GM21825 (cell line): ENCODE data around the gene KLK12.

ENCODE experiments used
- ATAC-seq: cut with Tn5 transposase; IDR thresholded peaks from one replicate; pipeline ENCODE4 v1.9.1; 2021; ENCODE audit warnings: mild to moderate bottlenecking, moderate library complexity; ENCODE audit not compliant: unreplicated experiment

The KLK12 gene, protein sequence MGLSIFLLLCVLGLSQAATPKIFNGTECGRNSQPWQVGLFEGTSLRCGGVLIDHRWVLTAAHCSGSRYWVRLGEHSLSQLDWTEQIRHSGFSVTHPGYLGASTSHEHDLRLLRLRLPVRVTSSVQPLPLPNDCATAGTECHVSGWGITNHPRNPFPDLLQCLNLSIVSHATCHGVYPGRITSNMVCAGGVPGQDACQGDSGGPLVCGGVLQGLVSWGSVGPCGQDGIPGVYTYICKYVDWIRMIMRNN

GRCh38 chr19:51034704-51035103 is at the start of gene KLK12:
KLK12 (minus strand) TSS chr19:51035002; CDS start chr19:51034621, 381 bp downstream.
- no peak for ATAC-seq

- no peak for ATAC-seq
Measured at GRCh38 chr19:51084505-51084904, 49.7 kb upstream of the KLK12 start.

DNA sequence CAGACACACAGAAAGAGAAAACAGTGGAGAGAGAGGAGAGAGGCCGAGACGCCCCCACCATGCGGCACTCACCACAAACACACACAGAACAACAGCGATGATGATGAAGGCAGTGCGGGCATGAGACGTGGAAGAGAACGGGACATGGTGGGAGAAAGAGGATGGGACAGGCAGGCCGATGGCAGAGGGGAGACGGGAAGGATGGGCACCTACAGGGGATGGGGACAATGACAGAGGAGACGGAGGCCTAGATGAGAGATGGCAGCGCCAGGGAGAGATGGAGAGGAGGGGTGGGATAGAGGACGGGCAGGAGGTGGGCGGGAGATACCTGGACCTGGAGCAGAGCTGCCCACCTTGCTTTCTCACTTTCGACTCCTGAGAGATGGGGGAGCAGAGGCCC is 49.0 kb upstream of the KLK12 start:
- no peak for ATAC-seq

- ATAC-seq = no peak
Measured at GRCh38 chr19:51083181-51083580, 48.4 kb upstream of the KLK12 start.

DNA sequence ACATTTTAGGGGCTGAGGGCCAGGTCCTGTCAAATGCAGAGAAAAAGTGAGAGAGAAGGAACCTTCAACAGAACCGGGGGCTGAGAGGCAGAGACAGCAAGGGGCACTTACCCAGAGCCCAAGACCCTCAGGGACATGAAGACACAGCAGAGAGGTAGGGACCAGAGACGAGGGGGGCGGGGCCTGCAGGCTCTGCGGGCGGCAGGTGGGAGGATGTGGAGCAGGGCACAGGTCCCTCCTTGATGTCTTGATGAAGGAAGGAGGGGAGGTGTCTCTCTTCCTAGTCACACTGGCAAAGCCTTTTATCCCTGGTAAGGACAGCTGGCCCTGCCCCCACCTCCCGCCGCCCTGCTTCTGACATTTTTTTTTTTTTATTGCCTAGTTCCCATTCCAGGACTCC is 47.8 kb upstream of the KLK12 start, which contains the start of gene KLK14:
Gene KLK14, minus strand, starts transcription at position 277 of the 400 bp plus-strand sequence. Its CDS starts 273 bp downstream, at position 4.
- no peak for ATAC-seq

DNA sequence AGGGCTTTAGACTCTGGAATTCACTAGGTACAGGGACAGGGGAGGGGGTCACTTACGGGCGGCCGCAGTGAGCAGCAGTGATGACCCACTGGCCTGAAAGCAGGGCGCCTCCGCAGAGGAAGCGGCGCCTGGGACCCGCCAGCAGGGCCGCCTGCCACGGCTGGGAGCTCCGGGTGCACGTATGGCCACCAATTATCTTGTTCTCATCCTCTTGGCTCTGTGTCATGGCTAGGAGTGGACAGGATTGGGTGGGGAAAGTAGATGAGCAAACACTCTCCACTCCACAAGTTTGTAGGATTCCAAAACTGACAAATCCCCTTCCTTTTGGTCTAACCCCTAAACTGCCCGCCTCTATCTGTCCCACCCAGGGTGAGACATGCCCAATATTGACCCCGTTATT is 46.7 kb upstream of the KLK12 start:
- no peak for ATAC-seq

DNA sequence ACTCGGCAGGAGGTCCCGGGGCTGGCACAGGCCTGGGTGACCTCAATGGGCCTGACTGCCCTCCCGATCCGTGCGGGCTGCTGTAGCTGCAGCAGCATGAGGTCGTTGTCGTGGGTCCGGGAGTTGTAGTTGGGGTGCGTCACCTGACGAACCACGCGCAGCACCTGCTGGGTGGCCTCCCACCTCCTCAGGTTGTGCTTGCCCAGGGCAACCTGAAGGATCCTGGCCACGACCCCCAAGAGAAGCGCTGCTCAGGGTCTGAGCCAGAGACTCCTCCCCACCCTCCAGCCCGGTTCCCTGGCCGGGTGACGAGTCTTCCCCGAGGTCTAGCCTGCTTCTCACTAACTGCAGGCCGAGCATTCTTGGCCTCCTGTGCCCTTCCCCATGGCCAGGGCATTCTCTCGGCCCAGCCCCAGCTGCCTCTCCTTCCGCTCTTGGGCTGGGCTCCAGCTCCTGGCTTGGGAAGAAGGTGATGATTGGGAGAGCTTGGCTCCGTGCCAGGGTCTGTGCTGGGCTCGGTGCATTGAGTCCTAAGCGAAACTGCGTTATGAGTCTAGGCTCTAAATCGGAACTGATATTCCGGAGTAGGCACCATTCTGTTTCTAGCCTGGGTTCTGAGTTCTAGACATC is 44.8 kb upstream of the KLK12 start:
- no peak for ATAC-seq

- no peak for ATAC-seq
Measured at GRCh38 chr19:51078731-51079130, 43.9 kb upstream of the KLK12 start.

DNA sequence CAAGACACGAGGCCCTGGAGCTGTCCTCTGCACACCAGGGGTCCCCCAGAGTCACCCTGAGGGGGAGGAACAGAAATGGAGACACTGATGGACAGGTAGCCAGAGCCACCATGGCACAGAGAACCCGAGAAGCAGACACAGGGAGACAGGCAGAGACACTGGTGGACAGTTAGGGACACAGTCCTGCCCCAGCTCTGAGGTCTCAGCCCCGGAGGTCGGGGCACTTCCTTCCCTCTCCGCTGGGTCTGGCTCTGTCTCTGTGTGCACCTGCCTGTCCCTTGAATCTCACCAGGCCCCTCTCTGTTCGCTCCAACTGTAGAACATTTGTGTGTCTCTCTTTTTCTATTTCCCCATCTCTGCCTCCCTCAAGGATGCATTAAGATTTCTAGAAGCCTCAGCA is 43.3 kb upstream of the KLK12 start:
- no peak for ATAC-seq

DNA sequence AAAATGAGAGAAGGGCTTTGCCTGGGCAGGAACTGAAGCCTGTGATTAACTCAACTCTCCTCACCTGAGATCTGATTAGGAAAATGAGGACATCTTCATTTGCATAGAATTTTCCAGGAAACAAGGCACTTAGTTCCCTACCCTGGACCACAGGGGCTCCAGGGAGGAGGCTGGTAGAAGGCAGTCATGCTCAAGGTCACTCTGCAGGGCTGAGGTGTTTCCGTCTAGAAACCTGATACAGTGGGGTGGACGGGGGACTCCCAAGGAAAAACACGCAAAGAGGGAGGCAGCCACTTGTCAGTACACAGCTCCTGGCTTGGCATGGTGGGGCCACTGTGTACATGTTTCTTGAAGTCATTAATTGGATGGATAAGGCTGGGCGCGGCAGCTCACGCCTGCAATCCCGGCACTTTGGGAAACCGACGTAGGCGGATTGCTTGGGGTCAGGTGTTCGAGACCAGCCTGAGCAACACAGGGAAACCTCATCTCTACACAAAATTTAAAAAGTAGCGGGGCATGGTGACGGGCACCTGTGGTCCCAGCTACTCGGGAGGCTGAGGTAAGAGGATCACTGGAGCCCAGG is 41.9 kb upstream of the KLK12 start:
- no peak for ATAC-seq

DNA sequence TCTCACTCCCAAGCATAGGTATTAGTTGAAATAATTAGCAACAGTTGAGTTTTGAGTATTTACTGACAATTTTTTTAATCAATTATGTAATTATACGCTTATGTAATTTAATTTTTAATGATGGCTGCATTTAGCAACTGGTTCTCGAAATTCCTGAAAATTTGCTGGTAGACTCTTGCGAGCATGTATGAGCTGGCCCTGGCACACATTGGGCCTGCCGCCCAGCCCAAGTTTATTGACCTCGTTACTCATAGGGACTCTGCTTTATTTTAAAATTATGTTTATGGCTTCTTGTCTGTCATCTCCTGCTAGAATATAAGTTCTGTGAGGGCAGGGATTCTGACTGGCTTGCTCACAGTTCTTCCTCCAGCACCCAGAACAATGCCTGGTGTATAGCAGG is 41.2 kb upstream of the KLK12 start:
- ATAC-seq = no peak

DNA sequence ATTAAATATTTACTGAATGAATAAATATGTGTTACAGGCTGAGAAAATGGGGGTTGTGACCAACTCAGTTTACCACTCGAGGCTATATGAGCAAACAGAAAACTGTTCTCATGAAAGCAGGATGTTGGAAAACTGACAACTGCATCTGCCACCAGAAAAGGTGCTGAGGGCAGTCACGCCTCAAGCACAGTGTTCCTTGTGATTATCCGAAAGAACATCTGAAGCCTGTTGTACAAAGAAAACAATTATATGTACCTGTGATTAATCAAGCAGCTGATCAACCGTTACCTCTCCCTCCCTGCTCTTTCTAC is 36.2 kb upstream of the KLK12 start:
- ATAC-seq = no peak

- no peak for ATAC-seq
Measured at GRCh38 chr19:51070334-51071094, 35.7 kb upstream of the KLK12 start.

- ATAC-seq = no peak
Measured at GRCh38 chr19:51066393-51067186, 31.8 kb upstream of the KLK12 start.

GRCh38 chr19:51065221-51065960 is 30.6 kb upstream of the KLK12 start:
- ATAC-seq = no peak

DNA sequence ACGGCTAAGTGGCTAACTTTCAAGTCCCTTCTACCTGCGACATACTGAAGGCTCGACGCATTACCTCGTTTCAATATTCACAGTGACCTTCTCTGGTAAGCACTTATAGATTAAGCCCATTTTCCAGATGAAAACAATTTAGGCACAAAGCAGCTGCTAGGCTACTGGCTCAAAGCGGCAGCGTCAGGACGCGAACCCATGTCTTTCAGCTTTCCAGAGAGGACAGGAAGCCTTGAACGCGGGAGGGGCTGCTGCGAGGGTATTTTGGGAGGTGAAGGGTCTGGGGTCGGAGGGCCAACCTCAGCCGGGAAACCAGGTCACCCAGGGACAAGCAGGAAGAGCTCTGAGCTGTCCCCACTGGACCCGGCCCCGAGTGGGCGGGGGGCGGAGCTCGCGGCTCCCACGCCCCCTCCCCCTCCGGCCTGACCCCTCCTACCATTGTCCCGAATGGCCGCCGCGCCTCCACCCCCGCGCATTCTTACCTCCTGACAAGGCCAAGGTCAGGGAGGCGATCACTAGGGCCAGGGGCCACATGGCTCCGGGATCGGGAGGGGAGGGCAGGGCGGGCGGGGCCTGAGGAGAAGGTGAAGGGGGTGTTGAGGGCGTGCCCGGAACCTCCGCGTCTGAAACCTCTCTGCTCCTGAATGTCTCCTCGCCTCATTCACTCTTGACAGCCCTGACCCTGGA is 29.9 kb upstream of the KLK12 start, which contains the start of gene KLK13:
Gene KLK13, minus strand, starts transcription at position 559 of the 687 bp plus-strand sequence. Its CDS starts 25 bp downstream, at position 534.
- no peak for ATAC-seq

GRCh38 chr19:51063664-51064063 is 28.9 kb upstream of the KLK12 start:
- no peak for ATAC-seq

DNA sequence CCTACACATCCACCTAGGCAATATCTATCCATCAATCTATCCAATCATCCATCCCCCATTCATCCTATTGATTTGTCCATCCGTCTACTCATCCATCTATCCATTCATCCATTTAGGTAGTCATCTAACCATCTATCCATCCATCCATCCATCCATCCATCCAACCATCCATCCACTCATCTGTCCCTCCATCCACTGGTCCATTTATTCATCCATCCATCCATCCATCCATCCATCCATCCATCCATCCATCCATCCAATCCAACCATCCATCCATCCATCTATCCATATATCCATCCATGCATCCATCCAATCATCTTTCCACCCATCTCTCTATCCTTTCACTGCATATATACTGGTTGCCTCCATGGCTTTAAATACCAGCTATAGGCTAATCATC is 26.2 kb upstream of the KLK12 start:
- no peak for ATAC-seq

- ATAC-seq = no peak
Measured at GRCh38 chr19:51060336-51060735, 25.5 kb upstream of the KLK12 start.

DNA sequence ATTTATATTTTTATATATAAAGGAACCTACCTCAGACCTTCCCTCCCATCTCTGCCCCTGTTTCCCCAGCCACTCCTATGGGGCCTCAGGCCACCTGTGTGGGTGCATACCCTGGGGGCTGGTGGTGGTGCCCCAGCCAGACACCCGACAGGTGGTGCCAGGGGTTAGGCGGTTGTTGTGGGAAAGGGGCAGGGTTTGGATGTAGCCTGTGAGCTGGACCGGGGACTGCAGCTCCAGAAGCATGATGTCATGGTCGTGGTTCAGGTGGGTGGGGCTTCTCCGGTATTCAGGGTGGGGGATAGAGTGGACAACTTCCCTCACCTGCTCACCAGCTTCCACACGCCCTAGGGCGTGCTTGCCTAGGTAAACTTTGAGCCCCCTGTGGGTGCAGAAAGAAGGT is 24.9 kb upstream of the KLK12 start:
- ATAC-seq = no peak
